ENCODE measurements around the gene RPS6KA1. TPM values are rescaled to one million over a fixed set of nuclear protein-coding genes. Genes with fewer than 3 reads are reported as not detected.
"Not testable (repeated sequence)": the region's sequence is repeated elsewhere in the genome, so short reads cannot be mapped to it uniquely, and the experiment has no call there.

The RPS6KA1 gene
- total RNA-seq, 1 experiment from 2014 or later = 60.5 TPM

GRCh38 chr1:26608895-26609294 lies 79.3 kb downstream of the RPS6KA1 start:
- TF ChIP-seq, protein P1, sequence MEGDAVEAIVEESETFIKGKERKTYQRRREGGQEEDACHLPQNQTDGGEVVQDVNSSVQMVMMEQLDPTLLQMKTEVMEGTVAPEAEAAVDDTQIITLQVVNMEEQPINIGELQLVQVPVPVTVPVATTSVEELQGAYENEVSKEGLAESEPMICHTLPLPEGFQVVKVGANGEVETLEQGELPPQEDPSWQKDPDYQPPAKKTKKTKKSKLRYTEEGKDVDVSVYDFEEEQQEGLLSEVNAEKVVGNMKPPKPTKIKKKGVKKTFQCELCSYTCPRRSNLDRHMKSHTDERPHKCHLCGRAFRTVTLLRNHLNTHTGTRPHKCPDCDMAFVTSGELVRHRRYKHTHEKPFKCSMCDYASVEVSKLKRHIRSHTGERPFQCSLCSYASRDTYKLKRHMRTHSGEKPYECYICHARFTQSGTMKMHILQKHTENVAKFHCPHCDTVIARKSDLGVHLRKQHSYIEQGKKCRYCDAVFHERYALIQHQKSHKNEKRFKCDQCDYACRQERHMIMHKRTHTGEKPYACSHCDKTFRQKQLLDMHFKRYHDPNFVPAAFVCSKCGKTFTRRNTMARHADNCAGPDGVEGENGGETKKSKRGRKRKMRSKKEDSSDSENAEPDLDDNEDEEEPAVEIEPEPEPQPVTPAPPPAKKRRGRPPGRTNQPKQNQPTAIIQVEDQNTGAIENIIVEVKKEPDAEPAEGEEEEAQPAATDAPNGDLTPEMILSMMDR (conservative IDR thresholded peaks at IDR 0.05) = no peak
- TF ChIP-seq EZH2 (IDR thresholded peaks at IDR 0.05; ENCODE audit: low read depth) = no peak
- Histone ChIP-seq H3K4me1 (replicated peaks; ENCODE audit: insufficient read depth) (0 out of 2 replicates have a peak, but pooled peaks cover 4% of the 10 kb centered on the region), H3K36me3 (ENCODE audit: low read depth) (no peaks in the 10 kb centered on the region), H3K9me3 (ENCODE audit: insufficient read depth, low read depth) (no peaks in the 10 kb centered on the region), H3F3A (ENCODE audit: insufficient read depth, low read depth) (no peaks in the 10 kb centered on the region), H4K20me1 (ENCODE audit: insufficient read depth) (no peaks in the 10 kb centered on the region), H3K4me3 (no peak overlapping the region), H3K9me2 (ENCODE audit: insufficient read depth) (no peaks in the 10 kb centered on the region), H3K4me2 (no peak overlapping the region), H3K27ac (no peak overlapping the region), H2AFZ (no peak overlapping the region), H3K27me3 (ENCODE audit: insufficient read depth, low read depth) (no peaks in the 10 kb centered on the region), H3K79me2 (ENCODE audit: low read depth) (no peaks in the 10 kb centered on the region)
- CTCF ChIA-PET = interaction anchor here (0.6 to 1.4 kb wide), 3 partner anchors 34 to 201 kb away, joined by 3 to 4 read pairs (median 4); no protein-coding TSS in a partner anchor
- no peak for DNase-seq
- POLR2A ChIA-PET (ENCODE audit: unreplicated experiment) = no interaction called here
- BruUV-seq (replicated peaks) = no TSS peak
- intact Hi-C loops (cut with micrococcal nuclease; ENCODE audit: unreplicated experiment) = no loop called here

GRCh38 chr1:26610781-26611180 lies 81.2 kb downstream of the RPS6KA1 start:
- no peaks in the 10 kb centered on the region for H3K9me2 ChIP-seq (ENCODE audit: insufficient read depth)
- H3K27ac ChIP-seq = no peak overlapping the region
- DNase-seq = no peak
- 0 out of 2 replicates have a peak, but pooled peaks cover 4% of the 10 kb centered on the region for H3K4me1 ChIP-seq (replicated peaks; ENCODE audit: insufficient read depth)
- no peaks in the 10 kb centered on the region for H3K27me3 ChIP-seq (ENCODE audit: insufficient read depth, low read depth)
- H3F3A ChIP-seq (ENCODE audit: insufficient read depth, low read depth) = 0 out of 2 replicates have a peak, but pooled peaks cover 4% of the 10 kb centered on the region
- H3K9me3 ChIP-seq (ENCODE audit: insufficient read depth, low read depth) = no peaks in the 10 kb centered on the region
- H4K20me1 ChIP-seq (ENCODE audit: insufficient read depth) = no peaks in the 10 kb centered on the region
- ChIA-PET POLR2A (ENCODE audit: unreplicated experiment) (interaction anchor here (0.5 kb wide), 1 partner anchor 254 kb away, joined by 3 read pairs; no protein-coding TSS in a partner anchor), CTCF (no interaction called here)
- intact Hi-C loops (cut with micrococcal nuclease; ENCODE audit: unreplicated experiment) = no loop called here
- no peak for TF ChIP-seq EZH2 (IDR thresholded peaks at IDR 0.05; ENCODE audit: low read depth)
- TF ChIP-seq, protein P1 (conservative IDR thresholded peaks at IDR 0.05) = no peak
- no peak overlapping the region for H3K4me2 ChIP-seq
- H3K36me3 ChIP-seq (ENCODE audit: low read depth) = no peaks in the 10 kb centered on the region
- BruUV-seq (replicated peaks) = no TSS peak
- H3K79me2 ChIP-seq (ENCODE audit: low read depth) = no peaks in the 10 kb centered on the region
- no peak overlapping the region for H2AFZ ChIP-seq
- H3K4me3 ChIP-seq = no peak overlapping the region

GRCh38 chr1:26612627-26613026 lies 83.1 kb downstream of the RPS6KA1 start:
- H3K36me3 ChIP-seq (ENCODE audit: low read depth); H3K27me3 ChIP-seq (ENCODE audit: insufficient read depth, low read depth); H3K27ac ChIP-seq; CTCF ChIA-PET; H3K9me2 ChIP-seq (ENCODE audit: insufficient read depth); BruUV-seq (replicated peaks); H3K79me2 ChIP-seq (ENCODE audit: low read depth); intact Hi-C loops (cut with micrococcal nuclease; ENCODE audit: unreplicated experiment); H3K4me3 ChIP-seq; H3K4me1 ChIP-seq (replicated peaks; ENCODE audit: insufficient read depth); H3K9me3 ChIP-seq (ENCODE audit: insufficient read depth, low read depth); DNase-seq; H3K4me2 ChIP-seq; H3F3A ChIP-seq (ENCODE audit: insufficient read depth, low read depth); H4K20me1 ChIP-seq (ENCODE audit: insufficient read depth); POLR2A ChIA-PET (ENCODE audit: unreplicated experiment); H2AFZ ChIP-seq: not testable (repeated sequence)
